ENCODE measurements around the gene FBXO42. TPM values are rescaled to one million over a fixed set of nuclear protein-coding genes. Genes with fewer than 3 reads are reported as not detected.

Gene FBXO42
- total and polyA plus RNA-seq, 2 of the 13 experiments (the other 11 are each of a cell fraction or from before 2014, with no cell fraction given): 7.6 to 17.5 TPM

- H4K20me1 ChIP-seq (ENCODE audit: insufficient read depth, low read length): no peaks in the 10 kb centered on the region
- DNase-seq (ENCODE audit: low spot score) (no peak), FAIRE-seq (no peak), ATAC-seq (no peak)
- no peaks in the 10 kb centered on the region for H3K36me3 ChIP-seq (replicated peaks in 1 of 2; ENCODE audit: control insufficient read depth in 1 of 2, insufficient read depth in 2 of 2, low read length in 2 of 2)
- H3K9me3 ChIP-seq (ENCODE audit: low read length): no peaks in the 10 kb centered on the region
- peaks cover 0 to 1% of the 10 kb centered on the region in 2 experiments; a peak in 1 of 5 replicates for H3K27me3 ChIP-seq (ENCODE audit: control insufficient read depth in 1 of 2, insufficient read depth in 2 of 2, low read length in 2 of 2)
- H3K4me2 ChIP-seq (ENCODE audit: low read depth, low read length): no peak overlapping the region
- H3K4me1 ChIP-seq (ENCODE audit: insufficient read depth, low read length): peaks cover 39% of the 10 kb centered on the region
- H3K27ac ChIP-seq (ENCODE audit: extremely low read length, insufficient read depth, low read length): no peak overlapping the region
- H3K79me2 ChIP-seq (ENCODE audit: insufficient read depth, low read length): no peaks in the 10 kb centered on the region
- 81% methylated on average over 2 of the region's 2 CpGs for WGBS (ENCODE audit: low lambda C conversion rate)
- TF ChIP-seq BCLAF1 (IDR thresholded peaks at IDR 0.05) (no peak), ZNF333 (CRISPR knock-in tag; IDR thresholded peaks at IDR 0.05; ENCODE audit: borderline replicate concordance) (no peak), PAWR (CRISPR knock-in tag; IDR thresholded peaks at IDR 0.05; ENCODE audit: borderline replicate concordance) (no peak)
- H3K4me3 ChIP-seq (replicated peaks in 1 of 3; ENCODE audit: insufficient read depth in 1 of 3, low read depth in 2 of 3, low read length in 3 of 3): no peak overlapping the region
- in situ Hi-C loops (cut with HindIII; ENCODE audit: extremely low pct_ligation_motif_present, low pct_unique_long_range_greater_than_20kb) (no loop called here), intact Hi-C loops (cut with micrococcal nuclease; ENCODE audit: unreplicated experiment) (no loop called here)
- no peak overlapping the region for H3K9ac ChIP-seq (ENCODE audit: insufficient read depth, low read depth, low read length)
- CTCF ChIA-PET (ENCODE audit: low intra/inter-chr PET ratio, low total read pairs): no interaction called here
- POLR2A ChIA-PET: no interaction called here
- no peak overlapping the region for H2AFZ ChIP-seq (ENCODE audit: low read length)
- BruUV-seq (replicated peaks): no TSS peak
Observed at GRCh38 chr1:16235347-16235746, 116.9 kb downstream of the FBXO42 start.

- DNase-seq (ENCODE audit: low spot score) (no peak), ATAC-seq (no peak), FAIRE-seq (no peak)
- ChIA-PET POLR2A (no interaction called here), CTCF (ENCODE audit: low intra/inter-chr PET ratio, low total read pairs) (no interaction called here)
- Histone ChIP-seq H3K4me2 (ENCODE audit: low read depth, low read length) (no peak overlapping the region), H3K4me1 (ENCODE audit: insufficient read depth, low read length) (peaks cover 21% of the 10 kb centered on the region), H3K27me3 (ENCODE audit: control insufficient read depth in 1 of 2, insufficient read depth in 2 of 2, low read length in 2 of 2) (peaks cover 0 to 1% of the 10 kb centered on the region in 2 experiments; a peak in 1 of 5 replicates), H3K9me3 (ENCODE audit: low read length) (no peaks in the 10 kb centered on the region), H3K27ac (ENCODE audit: extremely low read length, insufficient read depth, low read length) (no peak overlapping the region), H3K4me3 (replicated peaks in 1 of 3; ENCODE audit: insufficient read depth in 1 of 3, low read depth in 2 of 3, low read length in 3 of 3) (no peak overlapping the region), H3K9ac (ENCODE audit: insufficient read depth, low read depth, low read length) (no peak overlapping the region), H2AFZ (ENCODE audit: low read length) (no peak overlapping the region), H3K36me3 (replicated peaks in 1 of 2; ENCODE audit: control insufficient read depth in 1 of 2, insufficient read depth in 2 of 2, low read length in 2 of 2) (no peaks in the 10 kb centered on the region), H3K79me2 (ENCODE audit: insufficient read depth, low read length) (no peaks in the 10 kb centered on the region), H4K20me1 (ENCODE audit: insufficient read depth, low read length) (no peaks in the 10 kb centered on the region)
- in situ Hi-C loops (cut with HindIII; ENCODE audit: extremely low pct_ligation_motif_present, low pct_unique_long_range_greater_than_20kb) (no loop called here), intact Hi-C loops (cut with micrococcal nuclease; ENCODE audit: unreplicated experiment) (no loop called here)
- no TSS peak for BruUV-seq (replicated peaks)
- WGBS (ENCODE audit: low lambda C conversion rate): 100% methylated on average over 2 of the region's 8 CpGs
- TF ChIP-seq ZNF737 (CRISPR knock-in tag; IDR thresholded peaks at IDR 0.05; ENCODE audit: borderline replicate concordance): no peak
- TF ChIP-seq NFATC3 (CRISPR knock-in tag; IDR thresholded peaks at IDR 0.05): no peak
- TF ChIP-seq RBFOX2 (IDR thresholded peaks at IDR 0.05; ENCODE audit: low read depth, low read length): no peak
- no peak for TF ChIP-seq ZNF569 (CRISPR knock-in tag; IDR thresholded peaks at IDR 0.05; ENCODE audit: borderline replicate concordance)
- no peak for TF ChIP-seq SMAD9 (CRISPR knock-in tag; IDR thresholded peaks at IDR 0.05)
- TF ChIP-seq ZC3H4 (CRISPR knock-in tag; IDR thresholded peaks at IDR 0.05; ENCODE audit: borderline replicate concordance): no peak
- no peak for TF ChIP-seq ZNF44 (CRISPR knock-in tag; IDR thresholded peaks at IDR 0.05)
- no peak for TF ChIP-seq HOXA5 (CRISPR knock-in tag; IDR thresholded peaks at IDR 0.05)
- no peak for TF ChIP-seq SIN3A (IDR thresholded peaks at IDR 0.05; ENCODE audit: borderline replicate concordance, low read depth, low read length)
- TF ChIP-seq THRA (CRISPR knock-in tag; IDR thresholded peaks at IDR 0.05; ENCODE audit: borderline replicate concordance): no peak
- TF ChIP-seq YY1 (IDR thresholded peaks at IDR 0.05; ENCODE audit: insufficient read depth, insufficient replicate concordance, low read depth, low read length): no peak
Observed at GRCh38 chr1:16233431-16233830, 118.8 kb downstream of the FBXO42 start.
